Muscle of back (tissue), 13 donors: ENCODE measurements around the gene AQP12A. TPM values are rescaled to one million over a fixed set of nuclear protein-coding genes. Genes with fewer than 3 reads are reported as not detected.
"Not testable (repeated sequence)": the region's sequence is repeated elsewhere in the genome, so short reads cannot be mapped to it uniquely, and the experiment has no call there.

Source experiments
- DNase-seq, 3 donors: peaks; one replicate each; pipeline versions ENCODE4 v3.0.0 to v3.0.0-alpha.2; 2013
- long read RNA-seq, 9 donors: transcript quantifications; one replicate each; lab custom pipeline, GENCODE V29; 2026
- polyA plus RNA-seq, 10 donors: library from polyadenylated mRNA; unstranded; fragments of 120-200 nt; gene quantifications; one replicate each; pipeline ENCODE4 v1.2.1, GENCODE V29; 2013; ENCODE audit not compliant: insufficient read length in 10 of 10

AQP12A gene, protein sequence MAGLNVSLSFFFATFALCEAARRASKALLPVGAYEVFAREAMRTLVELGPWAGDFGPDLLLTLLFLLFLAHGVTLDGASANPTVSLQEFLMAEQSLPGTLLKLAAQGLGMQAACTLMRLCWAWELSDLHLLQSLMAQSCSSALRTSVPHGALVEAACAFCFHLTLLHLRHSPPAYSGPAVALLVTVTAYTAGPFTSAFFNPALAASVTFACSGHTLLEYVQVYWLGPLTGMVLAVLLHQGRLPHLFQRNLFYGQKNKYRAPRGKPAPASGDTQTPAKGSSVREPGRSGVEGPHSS
- under 1 TPM in 4 of 10 donors, not detected in 6; 0.57 to 0.76 (median 0.65) TPM for polyA plus RNA-seq
- long read RNA-seq, donor 1 = 0 reads
- long read RNA-seq, donor 2 = 0 reads
- long read RNA-seq, donor 3 = 0 reads
- long read RNA-seq, donor 4 = 0 reads
- long read RNA-seq, donor 5 = 0 reads
- long read RNA-seq, donor 6 = 0 reads
- long read RNA-seq, donor 7 = 0 reads
- long read RNA-seq, donor 8 = 0 reads
- long read RNA-seq, donor 9 = 0 reads

DNA sequence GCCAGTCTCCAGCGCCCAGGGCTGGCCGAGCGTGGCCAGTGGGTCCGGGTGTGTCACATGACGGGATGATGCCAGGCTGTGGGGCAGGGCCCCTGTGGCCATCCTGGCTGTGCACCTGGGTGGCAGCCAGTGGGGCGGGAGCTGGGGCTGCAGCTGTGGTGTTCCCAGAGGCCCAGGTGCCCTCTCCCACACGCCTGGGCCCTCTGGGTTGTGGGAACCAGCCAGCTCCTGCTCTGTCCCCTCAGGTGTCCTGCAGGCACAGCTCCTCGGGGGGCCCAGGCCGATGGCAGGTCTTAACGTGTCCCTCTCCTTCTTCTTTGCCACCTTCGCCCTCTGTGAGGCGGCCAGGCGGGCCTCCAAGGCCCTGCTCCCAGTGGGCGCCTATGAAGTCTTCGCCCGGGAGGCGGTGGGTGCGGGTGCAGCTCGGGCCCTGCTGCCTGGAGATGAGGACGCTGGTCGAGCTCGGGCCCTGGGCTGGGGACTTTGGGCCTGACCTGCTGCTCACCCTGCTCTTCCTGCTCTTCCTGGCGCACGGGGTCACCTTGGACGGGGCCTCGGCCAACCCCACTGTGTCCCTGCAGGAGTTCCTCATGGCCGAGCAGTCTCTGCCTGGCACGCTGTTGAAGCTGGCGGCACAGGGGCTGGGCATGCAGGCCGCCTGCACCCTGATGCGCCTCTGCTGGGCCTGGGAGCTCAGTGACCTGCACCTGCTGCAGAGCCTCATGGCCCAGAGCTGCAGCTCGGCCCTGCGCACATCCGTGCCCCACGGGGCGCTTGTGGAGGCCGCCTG, at the start of gene AQP12A:
AQP12A (plus strand) TSS at position 236 of the 790 bp plus-strand sequence; CDS start at position 284, 48 bp downstream.
- not testable (repeated sequence) for DNase-seq

DNA sequence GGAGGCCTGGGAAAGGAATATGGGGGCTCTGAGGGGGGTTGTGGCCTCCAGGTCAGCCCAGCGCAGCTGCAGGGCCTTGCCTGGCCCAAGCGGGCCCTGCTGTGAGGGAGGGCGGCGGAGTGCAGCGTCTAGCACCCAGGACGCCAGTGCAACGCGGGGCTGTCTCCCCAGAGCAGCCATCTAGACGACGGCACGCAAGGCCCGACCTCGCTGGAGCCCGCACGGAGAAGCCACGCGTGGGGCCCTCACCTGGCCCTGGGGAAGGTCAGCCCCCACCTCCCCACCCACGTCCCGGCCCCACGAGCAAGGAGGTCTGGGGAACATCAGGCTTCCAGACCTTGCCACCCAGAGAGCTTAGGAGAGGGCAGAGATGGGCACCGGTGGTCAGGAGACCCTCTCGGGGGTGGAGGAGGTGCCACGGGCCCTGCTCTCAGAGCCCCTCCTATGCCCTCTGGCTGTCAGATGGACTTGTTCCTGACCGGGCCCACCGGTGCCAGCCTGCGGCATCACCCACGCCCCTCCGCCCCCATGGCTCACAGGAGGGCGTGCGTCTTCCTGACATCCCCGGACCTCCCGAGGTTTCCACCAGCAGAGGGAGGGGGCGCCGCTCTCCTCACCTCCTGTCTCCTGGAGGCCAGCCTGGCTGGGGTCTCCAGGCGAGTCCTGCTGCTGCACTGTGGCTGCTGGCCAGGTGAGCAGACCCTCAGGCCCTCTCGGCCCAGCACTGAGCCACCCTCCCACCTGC, 49.4 kb upstream of the AQP12A start:
- DNase-seq = no peak

DNA sequence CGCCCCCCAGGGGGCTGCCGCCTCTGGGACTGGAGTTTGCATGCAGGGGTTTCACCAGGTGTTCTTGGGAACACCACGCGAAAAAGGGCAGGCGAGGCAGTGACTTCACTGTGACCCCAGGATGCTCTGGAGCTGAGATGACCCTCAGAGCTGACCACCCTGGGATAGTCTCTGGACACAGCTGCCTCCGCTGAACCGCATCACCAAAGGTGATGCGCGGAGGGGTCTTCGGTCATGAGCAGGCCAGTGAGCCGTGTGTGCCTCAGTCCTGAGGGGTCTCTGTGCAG, 48.9 kb upstream of the AQP12A start:
- DNase-seq = no peak

DNA sequence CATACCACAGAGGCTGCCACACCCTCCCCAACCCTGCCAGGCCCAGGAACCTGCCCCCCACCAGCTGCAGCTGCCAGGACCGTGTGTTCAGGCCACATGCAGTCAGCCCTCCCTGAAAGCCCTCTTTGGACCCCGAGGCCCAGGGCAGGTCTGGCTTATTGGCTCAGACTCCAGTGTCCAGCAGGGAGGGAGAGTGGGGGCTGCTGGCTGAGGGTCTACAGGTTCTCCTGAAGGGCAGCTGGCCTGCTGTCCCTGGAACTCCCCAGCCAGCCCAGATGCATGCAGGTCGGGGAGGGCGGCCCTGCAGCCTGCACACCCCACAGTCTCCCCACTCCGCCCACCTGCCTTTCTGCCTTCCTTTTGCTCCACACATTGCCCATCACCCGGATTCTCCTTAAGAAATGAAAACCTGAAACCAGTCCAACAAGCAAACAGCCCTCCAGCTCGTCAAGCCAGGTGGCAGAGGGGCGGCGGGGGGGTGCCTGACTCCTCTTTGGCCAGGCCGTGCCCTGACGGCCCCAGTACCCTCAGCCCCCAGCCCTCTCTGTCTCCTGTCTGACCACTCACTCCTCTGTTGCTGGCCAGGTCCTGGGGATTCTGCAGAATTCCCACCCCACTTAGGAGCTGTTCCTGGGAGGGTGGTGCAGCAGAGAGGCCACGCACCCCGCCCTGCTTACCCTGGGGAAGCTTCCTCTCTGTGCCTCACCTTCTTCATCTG, 48.4 kb upstream of the AQP12A start:
- DNase-seq = no peak

GRCh38 chr2:240643811-240644150, 47.9 kb upstream of the AQP12A start:
- DNase-seq = no peak

- DNase-seq = no peak
These were observed 47.5 kb upstream of the AQP12A start for GRCh38 chr2:240644171-240644651.

DNA sequence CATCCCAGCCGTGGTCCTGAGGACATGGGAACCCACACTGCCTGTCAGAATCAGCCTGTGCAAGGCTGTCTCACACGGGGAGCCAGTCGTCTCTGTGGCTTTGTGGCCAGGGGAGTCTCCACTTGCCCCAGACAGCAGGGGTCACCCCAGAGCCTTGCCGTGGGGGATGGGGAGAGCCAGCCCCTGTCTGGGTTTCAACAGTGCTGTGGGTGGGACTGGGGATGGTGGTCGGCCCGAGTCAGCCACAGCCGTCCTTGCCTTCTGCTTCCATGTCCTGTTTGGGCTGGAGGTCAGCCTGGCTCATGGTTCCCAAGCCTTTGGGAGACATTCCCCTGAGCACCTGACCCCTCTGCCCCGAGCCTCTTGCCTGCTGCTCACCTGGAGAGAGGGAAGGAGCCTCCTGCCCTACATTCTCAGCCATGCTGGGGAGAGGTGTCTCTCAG, 46.8 kb upstream of the AQP12A start:
- DNase-seq = no peak

- DNase-seq = no peak
These were observed 46.3 kb upstream of the AQP12A start for GRCh38 chr2:240645346-240645745.

DNA sequence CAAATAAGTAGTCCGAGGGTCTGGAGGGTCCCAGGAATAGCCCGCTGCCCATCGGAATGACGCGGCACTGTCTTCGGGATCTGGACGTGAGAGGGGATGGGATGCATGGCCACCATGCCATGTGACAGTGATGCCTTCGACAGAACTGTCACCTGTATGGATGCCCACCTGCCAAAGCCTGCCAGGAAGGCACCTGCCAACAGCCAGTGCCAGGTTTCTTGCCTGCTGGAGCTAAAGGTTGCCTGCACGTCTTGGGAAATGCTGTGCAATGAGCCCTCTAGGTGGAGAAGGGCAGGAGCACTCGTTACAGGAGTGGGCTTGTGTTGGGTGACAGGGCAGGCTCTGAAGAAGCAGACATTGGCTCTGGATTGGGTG, 45.9 kb upstream of the AQP12A start:
- DNase-seq = no peak

GRCh38 chr2:240646176-240646899, 45.3 kb upstream of the AQP12A start:
- DNase-seq = no peak

DNA sequence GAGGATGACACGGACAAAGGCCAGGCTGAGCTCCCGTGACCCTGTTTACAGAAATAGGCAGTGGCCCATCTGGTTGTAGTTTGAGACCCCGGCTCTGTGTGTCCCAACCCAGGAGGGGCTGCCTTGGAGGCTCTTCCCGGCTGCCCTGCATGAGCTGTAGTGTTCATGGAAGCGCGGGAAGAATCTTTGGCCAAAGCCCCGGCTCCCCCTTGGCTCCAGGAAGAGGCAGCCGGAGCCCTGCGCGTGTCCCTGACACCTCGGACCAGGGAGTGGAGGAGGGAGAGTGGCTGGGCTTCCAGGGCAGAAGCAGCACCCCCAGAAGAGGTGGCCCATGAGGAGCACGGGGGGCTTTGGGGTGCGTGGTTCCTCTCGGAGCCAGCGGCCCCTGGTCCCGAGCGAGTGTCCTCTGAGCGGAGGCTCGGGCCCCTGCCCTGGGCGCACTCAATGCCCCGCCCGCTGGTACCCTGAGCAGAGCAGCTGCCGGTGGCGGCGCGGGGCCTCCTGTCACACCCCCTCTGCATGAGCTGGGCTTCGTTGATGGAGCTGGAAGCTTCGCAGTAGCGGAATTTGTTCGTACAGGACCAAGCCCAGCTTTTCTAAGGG, 44.7 kb upstream of the AQP12A start:
- DNase-seq = no peak

DNA sequence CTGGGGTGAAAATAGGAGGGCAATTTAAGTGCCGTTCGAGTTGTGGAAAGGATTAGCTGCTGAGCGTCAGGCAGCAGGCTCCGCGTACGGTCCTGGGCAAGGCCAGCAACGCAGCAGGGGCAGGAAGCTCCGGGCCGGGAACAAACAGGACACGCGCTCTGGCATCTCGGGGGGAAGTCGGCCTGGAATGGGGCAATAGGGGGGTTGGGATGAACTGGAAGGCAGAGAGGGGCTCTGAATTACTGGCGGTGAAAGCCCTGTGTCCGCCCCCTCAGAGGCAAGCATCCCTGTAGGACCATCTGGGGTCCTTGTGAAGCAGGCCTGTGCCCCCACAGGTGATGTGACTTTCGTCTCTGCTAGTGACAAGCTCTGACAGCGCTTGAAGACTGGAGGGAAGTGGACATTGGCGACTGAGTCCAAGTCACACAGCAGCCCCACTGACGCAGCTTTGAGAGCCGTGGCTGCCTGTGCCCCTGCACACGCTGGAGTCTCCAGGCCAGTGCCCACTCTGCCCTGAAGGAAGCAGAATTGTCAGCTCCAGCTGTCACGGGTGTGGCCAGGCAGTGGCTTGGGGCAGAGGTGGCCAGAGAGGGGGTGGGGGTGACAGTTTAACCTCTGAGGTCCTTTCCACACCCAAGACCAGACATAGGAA, 44.0 kb upstream of the AQP12A start:
- no peak for DNase-seq

DNA sequence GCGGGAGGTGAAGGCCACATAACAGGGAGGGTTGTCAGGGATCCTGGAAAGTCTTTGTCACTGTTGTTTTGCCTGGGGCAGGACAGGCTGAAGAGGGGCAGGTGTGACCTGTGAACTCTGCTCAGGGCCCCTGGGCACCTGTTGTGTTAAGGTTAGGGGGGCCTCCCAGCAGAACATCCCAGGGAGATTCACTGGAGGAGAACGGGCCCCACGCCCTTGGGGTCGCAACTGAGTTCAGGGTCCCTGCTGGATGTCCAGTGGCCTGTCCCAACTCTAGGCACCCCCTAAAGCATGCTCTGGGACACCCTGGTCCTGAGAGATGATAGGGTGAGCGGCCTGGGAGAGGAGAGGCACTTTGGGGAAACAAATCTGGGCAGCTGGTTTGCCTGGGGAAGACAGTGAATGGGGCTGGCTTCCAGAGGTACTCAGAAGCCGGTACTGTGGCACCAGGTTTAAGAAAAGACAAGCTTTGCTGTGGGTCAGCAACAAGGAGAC, 43.5 kb upstream of the AQP12A start:
- DNase-seq = no peak

DNA sequence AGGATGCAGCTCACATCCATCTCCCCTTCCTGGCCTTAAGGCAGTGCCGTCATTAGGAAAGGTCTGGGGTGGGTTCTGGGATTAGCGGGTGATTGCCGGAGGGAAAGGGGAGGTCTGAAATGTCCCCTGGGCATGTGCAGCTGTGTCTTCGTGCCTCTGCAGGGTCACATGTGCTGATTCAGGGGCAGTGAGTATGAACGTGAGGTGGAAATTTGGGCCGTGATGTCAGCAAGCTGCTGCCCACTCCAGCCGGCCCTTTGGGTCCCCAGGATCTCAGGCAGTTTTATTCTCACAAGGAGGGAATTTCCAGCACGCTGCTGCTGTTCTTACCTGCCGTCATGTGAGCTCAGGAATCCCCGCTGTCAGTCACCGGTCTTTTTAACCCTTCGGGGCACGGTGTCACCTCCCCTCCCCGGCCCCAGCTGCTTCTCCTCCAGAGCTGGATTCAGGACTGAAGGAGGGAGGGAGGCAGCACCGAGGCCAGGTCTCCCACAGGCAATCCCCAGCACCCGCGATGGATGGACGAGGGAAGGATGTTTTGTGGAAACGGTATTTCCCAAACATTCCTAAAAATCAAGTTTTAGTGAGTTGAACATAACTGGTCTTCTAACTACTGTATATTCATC, 42.9 kb upstream of the AQP12A start:
- DNase-seq = no peak

DNA sequence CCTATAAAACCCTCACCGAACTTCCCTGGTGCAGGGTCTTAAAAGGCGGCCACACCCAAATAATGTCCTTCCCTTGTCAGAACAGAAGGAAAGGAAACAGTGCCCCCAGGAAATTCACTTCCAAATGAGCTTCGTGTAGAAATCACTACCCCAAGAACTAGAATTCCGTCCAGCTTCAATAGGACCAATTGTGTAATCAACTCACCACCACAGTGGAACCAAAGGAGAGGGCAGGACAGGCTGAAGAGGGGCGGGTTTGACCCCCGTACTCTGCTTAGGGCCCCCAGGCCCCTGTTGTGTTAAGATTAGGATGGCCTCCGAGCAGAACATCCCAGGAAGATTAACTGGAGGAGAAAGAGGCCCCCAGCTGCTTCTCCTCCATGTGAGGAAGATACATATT, 42.3 kb upstream of the AQP12A start:
- no peak for DNase-seq

- DNase-seq = no peak
These were observed 41.3 kb upstream of the AQP12A start for GRCh38 chr2:240650254-240650965.

- no peak for DNase-seq
These were observed 40.5 kb upstream of the AQP12A start for GRCh38 chr2:240651185-240651584.
